SH-SY5Y (cell line): Measurements from ENCODE around the gene NKD1.

Source experiments
- GATA2 ChIP-seq: IDR thresholded peaks from 2 replicates; pipeline ENCODE4 v1.6.1; 2011; ENCODE audit warnings: mild to moderate bottlenecking, low read depth, low read length
- GATA3 ChIP-seq: IDR thresholded peaks from 2 replicates; pipeline ENCODE4 v1.6.1; 2011; ENCODE audit warnings: low read depth, mild to moderate bottlenecking, low read length, moderate library complexity

The NKD1 gene

DNA sequence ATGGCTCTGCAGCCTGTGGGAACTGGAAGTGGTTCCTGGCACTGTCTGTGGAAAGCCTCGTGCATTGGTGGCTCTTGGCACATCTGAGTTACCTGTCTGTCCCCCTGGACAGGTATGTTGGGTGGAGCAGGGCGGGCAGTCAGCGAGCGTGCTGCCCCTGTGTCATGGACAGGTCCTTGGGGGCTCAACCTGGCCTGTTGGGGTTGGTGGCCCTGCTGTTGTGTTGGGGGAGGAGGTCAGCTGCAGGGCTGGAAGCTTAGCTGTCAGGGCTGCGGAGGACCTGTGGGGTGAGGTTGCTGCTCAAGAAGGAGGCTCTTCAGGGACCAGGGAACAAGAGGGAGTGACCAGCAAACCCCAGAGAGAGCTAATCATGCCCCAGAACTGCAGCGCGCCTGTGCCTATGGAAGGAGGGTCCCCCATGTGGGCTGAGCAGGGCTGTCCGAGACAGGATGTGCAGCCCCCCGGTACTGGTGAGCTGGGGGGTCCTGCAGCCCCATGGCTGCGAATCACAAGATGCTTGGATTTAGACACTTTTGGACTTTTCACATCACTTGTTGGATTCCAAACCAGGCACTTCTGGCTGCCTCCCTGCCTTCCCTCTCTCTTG is 7.2 kb downstream of the NKD1 start:
- TF ChIP-seq GATA3 = no peak
- no peak for TF ChIP-seq GATA2

DNA sequence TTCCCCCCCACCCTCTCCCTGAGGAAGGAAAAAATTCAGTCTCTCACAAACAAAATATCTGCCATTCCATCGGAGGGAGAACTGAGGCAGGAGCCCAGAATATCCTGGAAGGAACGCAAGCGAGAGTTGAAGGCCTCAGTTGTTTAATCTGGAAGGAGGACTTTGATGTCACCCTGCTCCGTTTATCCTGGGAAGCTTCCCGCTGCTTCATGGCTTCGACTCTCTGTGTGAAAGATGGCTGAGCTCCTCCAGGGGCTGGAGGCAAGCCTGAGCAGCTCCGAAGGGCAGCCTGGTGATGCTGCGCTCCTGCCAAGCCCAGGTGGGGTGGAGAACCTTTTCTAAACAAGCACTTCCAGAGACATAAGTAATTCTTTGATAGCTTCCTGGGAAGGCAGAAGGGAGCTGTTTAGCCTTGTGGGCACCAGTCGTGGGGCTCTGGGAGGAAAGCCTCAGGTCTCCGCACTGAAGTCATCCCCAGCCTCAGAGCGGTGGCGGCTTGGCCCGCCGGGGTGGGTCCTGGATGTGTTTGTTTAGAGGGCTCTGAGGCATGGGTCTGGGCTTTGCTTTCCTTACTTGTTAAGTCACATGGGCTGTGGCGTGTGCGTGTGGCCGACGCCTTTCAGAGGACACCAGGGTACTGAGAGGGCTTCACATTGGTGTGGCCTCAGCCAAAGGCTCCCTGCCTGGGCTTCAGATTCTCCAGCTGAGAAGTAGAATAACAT is 7.9 kb downstream of the NKD1 start:
- TF ChIP-seq GATA3 (no peak), GATA2 (no peak)

DNA sequence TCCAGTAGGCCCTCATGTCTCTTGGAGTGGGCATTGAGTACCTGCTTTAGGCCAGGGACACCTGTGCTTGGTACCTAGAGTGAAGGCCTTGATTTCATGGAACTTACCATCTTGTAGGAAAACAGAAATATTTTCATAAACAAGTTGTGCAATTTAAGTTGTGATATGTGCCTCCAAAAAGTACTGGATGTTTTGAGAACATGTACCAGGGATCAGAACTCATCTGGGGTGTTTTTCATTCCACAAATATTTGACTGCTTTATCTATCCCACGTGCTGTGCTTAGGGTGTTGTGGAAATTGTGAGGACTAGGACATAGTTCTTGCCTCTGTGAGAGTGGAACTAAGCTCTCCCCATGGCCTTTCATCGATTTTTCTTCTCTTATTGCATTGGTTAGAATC is 8.8 kb downstream of the NKD1 start:
- no peak for TF ChIP-seq GATA3
- TF ChIP-seq GATA2 = no peak

- TF ChIP-seq GATA3 = no peak
- no peak for TF ChIP-seq GATA2
Measured at GRCh38 chr16:50558913-50559312, 10.7 kb downstream of the NKD1 start.

DNA sequence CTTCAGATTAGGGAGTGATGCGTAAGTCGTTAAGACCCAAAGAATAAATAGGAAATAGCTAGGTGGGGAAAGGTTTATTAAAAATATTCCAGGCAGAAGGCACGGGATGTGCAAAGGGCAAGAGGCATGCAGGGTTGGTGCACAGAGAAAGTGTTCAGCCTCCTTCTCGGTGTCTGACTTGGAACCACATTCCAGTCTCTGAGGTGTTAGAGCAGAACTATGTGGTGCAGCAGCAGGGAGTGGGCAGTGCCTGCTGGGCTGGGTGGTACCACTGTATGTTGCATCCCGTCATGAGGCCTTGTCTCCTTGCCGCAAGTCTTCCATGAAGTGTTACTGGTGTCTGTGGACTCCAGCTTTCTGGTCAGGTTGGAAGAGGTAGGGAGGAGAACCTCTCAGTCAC is 11.1 kb downstream of the NKD1 start:
- TF ChIP-seq GATA3 (no peak), GATA2 (no peak)

DNA sequence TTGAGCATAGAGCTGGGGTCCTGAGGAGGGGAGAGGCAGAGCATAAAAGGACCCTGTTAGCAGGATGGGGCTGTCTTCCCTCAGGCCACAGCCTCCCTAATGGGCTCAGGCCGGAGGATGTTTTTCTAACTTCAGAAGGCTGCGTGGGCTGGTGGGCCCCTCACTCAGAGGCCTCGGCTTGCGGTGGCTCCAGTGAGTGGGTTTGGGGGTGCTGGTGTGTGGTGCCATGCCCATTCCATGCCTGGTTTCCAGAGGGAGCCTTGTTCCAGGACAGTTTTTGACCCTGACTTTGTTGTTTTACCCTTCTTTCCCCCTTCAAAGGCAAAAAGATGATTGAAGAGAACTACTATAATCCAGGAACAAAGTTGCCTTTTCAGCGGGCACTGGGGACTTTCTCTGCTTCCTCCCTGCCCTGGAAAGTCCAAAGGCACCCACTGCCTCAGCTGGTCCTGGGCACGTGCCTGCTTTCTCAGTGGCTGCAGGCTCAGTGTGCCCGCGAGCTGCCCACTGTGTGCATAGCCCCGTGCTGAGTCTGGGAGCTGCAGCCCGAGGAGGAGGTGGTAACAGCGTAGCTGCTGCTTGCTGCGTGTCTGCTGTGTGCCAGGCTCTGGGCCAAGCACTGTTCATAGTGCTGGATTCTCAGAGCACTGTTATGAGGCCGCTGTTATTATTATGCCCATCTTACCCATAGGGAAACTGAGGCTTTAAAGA is 11.8 kb downstream of the NKD1 start:
- no peak for TF ChIP-seq GATA2
- no peak for TF ChIP-seq GATA3

DNA sequence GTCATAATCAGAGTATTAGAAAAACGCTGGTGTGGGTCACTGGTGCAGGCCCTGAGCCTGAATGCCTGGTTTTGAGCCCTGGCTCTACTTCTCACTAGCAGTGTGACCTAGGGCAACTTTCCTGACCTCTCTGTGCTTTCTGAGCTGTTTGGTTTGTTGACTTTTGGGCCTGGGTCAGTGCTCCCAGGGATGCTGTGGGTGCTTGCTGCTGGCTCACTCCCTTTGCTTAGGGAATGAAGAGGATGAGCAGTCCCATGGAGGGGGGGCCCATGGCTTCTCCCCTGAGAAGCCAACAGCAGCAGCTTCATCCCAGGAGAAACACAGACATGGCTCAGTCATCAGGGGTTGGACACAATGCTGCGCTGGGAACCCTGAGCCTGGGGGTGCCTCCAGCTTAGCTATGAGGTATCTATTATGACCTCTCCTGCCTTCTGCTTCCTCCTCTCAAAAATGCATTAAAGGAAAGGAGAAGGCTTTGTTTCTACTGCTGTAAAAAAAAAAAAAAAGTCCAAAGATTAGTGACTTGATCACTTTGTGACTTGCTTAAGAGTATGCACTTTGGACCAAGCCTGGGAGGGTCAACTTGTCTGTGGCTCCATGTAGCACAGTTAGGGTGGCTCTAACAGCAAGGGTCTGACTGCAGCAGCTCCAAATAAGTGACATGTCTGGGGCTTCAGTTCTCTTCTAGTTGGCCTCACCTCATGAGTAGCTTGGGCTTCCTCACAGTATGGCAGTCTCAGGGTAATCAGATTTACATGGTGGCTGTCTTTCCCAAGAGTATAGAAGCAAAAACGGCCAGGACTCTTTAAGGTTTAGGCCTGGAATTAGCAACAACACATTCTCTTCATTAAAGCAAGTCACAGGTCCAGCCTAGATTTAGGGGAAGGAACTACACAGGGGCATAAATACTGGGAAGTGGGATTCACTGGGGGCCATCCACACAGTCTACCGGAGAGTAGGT is 13.0 kb downstream of the NKD1 start:
- TF ChIP-seq GATA2 = no peak
- TF ChIP-seq GATA3 = no peak

DNA sequence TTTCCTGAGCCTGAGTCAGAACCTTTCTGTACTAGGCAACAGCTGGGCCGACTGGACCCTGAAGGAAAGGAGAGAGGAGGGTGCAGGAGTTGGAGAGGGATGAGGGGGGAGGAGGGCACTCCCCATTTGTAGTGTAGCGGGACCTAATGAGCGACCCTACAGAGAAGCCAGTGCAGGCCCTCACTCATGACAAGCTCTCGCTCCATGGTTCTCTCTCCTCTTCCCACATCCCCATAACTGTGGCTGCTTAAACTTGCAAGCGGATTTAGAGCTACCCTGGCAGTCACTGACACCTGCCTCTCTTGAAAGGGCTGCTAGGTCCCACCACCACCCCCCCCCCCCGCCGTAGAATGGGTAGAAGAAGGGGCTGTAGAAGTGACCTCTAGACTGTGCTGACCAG is 14.5 kb downstream of the NKD1 start:
- TF ChIP-seq GATA3 (no peak), GATA2 (no peak)

GRCh38 chr16:50563989-50564388 is 15.8 kb downstream of the NKD1 start:
- TF ChIP-seq GATA2 (no peak), GATA3 (no peak)

DNA sequence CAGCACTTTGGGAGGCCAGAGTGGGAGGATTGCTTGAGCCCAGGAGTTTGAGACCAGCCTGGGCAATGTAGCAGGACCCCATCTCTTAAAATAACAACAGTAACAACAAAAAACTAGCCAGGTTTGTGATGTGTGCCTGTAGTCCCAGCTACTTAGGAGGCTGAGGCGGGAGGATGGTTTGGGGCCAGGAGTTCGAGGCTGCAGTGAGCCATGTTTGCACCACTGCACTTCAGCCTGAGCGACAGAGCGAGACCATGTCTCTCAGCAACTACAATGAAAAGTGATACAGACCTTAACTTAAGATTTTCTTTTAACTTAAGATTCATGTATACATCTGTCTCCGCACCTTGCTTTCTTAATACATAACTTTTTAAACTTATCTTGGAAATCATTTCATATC is 17.2 kb downstream of the NKD1 start:
- TF ChIP-seq GATA3 (no peak), GATA2 (no peak)

GRCh38 chr16:50566014-50566962 is 18.1 kb downstream of the NKD1 start:
- TF ChIP-seq GATA2 = no peak
- no peak for TF ChIP-seq GATA3

DNA sequence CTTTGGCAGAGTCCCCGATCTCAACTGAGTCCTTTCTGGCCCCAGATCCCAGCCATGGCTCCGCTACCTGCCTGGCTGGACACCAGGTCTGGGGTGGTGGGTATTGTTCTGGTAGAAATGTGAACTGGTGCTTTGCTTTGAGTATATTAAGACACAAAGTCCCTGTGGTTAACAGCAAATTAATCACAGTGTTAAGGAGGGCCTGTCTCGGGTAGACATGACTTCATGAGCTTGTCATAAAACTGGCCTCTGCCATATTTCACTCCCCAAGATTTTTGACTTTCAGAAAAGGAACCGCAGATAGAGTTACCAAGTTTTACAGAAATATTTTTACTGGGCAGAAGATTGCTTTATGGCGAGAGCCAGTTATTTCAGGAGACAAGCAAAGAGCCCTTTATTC is 19.5 kb downstream of the NKD1 start:
- no peak for TF ChIP-seq GATA2
- no peak for TF ChIP-seq GATA3

DNA sequence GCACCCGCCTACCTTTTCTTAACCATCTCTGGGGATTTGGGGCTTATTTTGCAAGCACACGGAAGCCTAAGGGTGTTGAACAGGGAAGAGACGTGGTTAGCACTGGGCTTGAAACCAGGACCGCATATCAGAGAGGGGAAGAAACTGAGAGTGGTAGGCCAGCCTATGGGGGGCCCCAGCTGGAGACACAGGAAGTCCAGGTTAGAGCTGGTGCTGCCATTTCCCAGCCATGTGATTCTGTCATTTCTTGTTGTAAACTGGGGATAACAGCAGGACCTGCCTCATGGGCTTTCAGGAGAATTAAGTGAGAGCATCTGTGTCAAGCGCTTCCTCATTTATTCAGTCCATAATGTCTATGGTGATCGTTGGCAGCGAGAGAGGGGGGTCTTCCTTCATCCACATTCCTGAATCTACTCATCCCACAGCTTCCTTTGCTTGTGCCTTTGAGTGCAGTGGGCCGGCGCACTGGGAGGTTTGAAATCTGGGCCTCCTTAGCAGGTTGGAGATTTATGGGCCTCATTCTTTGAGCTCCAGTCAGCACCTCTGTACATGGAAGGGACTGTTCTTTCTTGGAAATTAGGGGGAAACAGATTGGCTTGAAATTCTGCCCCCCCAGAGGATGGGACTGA is 20.1 kb downstream of the NKD1 start:
- no peak for TF ChIP-seq GATA3
- TF ChIP-seq GATA2 = no peak
